HG03439 (cell line): ENCODE results near the gene DIAPH2.

Experiments used
- ATAC-seq: cut with Tn5 transposase; IDR thresholded peaks from one replicate; pipeline ENCODE4 v1.9.1; 2021; ENCODE audit warnings: mild to moderate bottlenecking, moderate library complexity; ENCODE audit not compliant: unreplicated experiment

Gene DIAPH2

GRCh38 chrX:97030947-97031346, 346.3 kb downstream of the DIAPH2 start:
- ATAC-seq, result no peak

GRCh38 chrX:97039363-97040029, 354.9 kb downstream of the DIAPH2 start:
- ATAC-seq, result peak; percentile 90

GRCh38 chrX:97045470-97045869, 360.8 kb downstream of the DIAPH2 start:
- no peak for ATAC-seq

GRCh38 chrX:97046867-97047266, 362.2 kb downstream of the DIAPH2 start:
- ATAC-seq, result no peak

- ATAC-seq, result no peak
These were observed 365.8 kb downstream of the DIAPH2 start for GRCh38 chrX:97050392-97050791.

GRCh38 chrX:97057349-97057909, 372.8 kb downstream of the DIAPH2 start:
- ATAC-seq, result no peak

GRCh38 chrX:97060020-97060419, 375.4 kb downstream of the DIAPH2 start:
- ATAC-seq, result no peak

GRCh38 chrX:97065066-97065465, 380.4 kb downstream of the DIAPH2 start:
- no peak for ATAC-seq

- no peak for ATAC-seq
These were observed 381.3 kb downstream of the DIAPH2 start for GRCh38 chrX:97065973-97066372.

- no peak for ATAC-seq
These were observed 381.7 kb downstream of the DIAPH2 start for GRCh38 chrX:97066381-97066780.

- ATAC-seq, result no peak
These were observed 385.7 kb downstream of the DIAPH2 start for GRCh38 chrX:97070346-97070745.

GRCh38 chrX:97074400-97074799, 389.8 kb downstream of the DIAPH2 start:
- ATAC-seq, result no peak

GRCh38 chrX:97089116-97089515, 404.5 kb downstream of the DIAPH2 start:
- ATAC-seq, result no peak

- ATAC-seq, result no peak
These were observed 411.7 kb downstream of the DIAPH2 start for GRCh38 chrX:97096385-97096784.

GRCh38 chrX:97102938-97103337, 418.3 kb downstream of the DIAPH2 start:
- no peak for ATAC-seq

GRCh38 chrX:97109730-97110129, 425.1 kb downstream of the DIAPH2 start:
- no peak for ATAC-seq

GRCh38 chrX:97117572-97117971, 432.9 kb downstream of the DIAPH2 start:
- no peak for ATAC-seq

GRCh38 chrX:97119474-97120109, 434.9 kb downstream of the DIAPH2 start:
- ATAC-seq, result no peak

- ATAC-seq, result no peak
These were observed 438.4 kb downstream of the DIAPH2 start for GRCh38 chrX:97123001-97123400.

GRCh38 chrX:97126020-97126419, 441.4 kb downstream of the DIAPH2 start:
- no peak for ATAC-seq

GRCh38 chrX:97132664-97133415, 448.2 kb downstream of the DIAPH2 start:
- no peak for ATAC-seq

- ATAC-seq, result no peak
These were observed 461.3 kb downstream of the DIAPH2 start for GRCh38 chrX:97145934-97146333.
